ENCODE measurements around the gene OR1F1.
"Not testable (repeated sequence)": the region's sequence is repeated elsewhere in the genome, so short reads cannot be mapped to it uniquely, and the experiment has no call there.

The OR1F1 gene

DNA sequence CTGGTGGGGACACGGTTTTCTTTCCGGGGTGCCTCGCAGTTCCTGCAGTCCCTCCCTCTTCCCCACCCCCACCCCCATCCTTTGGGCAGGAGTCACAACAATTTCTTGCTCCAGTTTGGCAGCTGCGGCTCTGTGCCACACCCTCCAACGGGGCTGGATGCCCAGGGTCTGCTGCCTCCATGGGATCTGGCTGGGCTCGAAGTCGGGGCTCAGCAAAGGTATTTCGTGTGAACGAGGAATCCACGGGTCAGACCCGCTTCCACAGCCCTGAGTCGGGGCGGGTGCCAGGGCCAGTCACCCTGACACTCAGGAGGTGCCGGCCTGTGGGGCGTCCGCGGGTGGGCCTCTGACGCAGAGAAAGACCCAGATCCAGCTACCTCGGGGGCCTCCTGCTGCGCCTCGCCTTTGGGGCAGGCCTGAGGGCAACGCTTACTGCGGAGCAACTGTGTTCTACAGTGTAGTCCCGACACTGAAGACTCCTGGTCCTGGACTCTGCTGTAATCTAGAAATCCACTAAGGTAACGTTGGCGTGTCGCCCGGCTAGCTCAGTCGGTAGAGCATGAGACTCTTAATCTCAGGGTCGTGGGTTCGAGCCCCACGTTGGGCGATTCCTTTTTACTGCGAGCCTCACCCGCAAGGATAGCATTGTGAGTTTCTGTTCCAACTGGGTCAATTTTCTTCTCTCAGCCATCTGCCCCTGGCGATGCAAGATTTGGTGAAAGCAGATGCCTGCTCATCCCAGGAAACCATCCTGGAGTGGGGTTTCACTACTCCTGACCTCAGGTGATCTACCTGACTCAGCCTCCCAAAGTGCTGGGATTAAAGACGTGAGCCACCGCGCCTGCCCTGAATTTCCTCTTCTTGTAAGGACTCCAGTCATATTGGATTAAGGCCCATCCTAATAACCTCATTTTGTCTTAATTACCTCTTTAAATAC lies 12.6 kb upstream of the OR1F1 start:
- DNase-seq, result no peak

DNA sequence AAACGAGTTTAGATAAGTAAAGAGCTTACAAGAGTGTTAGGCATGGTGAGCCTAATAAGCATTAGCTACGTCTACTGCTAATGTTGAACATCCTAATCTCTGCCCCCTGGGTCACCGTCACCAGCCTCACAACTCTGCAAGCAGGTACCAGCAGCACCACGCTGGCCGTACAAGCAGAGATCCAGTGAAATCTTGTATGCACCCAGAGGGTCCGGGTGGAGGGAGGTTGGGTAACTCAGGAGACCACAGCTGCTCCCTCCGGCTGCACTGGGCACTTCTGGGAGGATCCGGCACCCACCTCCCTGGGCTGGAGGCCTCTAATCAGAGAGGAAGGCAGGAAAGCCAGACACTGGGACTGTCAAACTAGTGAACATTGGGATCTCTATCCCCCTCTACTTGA lies 8.4 kb upstream of the OR1F1 start:
- no peak for DNase-seq

DNA sequence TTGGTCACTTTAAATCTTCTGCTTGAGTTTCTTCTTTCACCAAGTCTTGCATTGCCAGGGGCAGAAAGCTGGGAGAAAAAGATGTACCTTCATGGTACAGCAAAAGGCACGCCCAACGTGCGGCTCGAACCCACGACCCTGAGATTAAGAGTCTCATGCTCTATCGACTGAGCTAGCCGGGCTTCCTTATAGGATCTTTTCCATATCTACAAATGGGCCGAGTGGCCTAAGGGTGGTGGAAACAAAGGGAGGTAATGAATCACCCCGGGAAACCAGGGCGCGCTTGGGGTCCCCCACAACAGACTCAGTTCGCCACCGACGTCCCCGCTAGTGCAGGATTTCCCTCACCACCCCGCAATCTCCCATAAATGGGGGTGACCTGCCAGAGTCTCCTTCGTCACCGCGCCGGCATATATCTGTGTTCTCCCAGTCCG lies 7.5 kb upstream of the OR1F1 start:
- no peak for DNase-seq

DNA sequence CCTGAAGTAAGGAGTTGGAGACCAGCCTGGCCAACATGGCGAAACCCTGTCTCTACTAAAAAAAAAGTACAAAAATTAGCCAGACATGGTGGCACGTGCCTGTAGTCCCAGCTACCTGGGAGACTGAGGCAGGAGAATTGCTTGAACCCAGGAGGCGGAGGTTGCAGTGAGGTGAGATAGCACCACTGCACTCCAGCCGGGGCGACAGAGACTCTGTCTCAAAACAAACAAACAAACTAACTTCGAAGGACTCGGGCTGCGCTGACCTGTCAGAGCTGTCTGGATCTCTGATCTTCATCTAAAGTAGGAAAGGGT lies 5.8 kb upstream of the OR1F1 start:
- DNase-seq, result not testable (repeated sequence)

DNA sequence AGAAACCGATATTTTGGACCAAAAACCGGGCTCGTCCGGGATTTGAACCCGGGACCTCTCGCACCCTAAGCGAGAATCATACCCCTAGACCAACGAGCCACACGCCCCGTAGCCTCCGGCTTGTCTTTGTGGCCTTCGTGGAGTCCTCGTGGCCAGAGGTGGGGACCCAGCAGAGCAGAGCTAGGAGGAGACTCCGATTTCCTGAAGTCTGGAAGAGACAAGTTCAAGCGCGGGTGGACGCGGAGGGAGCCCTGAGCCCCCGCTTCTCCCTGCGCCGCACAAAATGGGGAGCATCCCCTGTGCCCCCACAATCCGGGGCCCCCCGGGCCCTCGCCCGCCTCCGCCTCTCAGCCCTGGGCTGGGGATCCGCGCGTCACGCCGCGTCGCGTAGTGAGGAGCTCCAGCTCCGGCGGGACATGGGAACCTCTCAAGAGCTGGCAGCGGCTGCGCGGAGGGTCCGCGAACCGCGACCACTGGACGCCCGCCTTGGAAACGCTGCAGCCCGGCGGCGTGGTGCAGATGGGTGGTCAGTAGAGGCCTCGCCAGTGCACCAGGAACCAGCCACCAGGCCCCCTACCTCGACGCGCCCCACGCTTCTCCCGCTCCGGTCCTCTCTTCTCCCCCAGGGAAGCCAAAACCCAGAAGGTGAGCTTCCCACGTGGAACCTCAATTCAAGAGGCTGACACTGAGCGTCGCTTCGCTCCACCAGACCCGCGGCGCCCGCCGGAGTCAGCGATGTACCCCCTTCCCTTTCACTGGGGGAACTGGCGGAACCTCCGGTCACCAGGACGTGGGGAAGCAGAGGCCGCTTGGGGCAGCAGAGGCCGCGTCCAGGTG lies 5.2 kb upstream of the OR1F1 start:
- no peak for DNase-seq

DNA sequence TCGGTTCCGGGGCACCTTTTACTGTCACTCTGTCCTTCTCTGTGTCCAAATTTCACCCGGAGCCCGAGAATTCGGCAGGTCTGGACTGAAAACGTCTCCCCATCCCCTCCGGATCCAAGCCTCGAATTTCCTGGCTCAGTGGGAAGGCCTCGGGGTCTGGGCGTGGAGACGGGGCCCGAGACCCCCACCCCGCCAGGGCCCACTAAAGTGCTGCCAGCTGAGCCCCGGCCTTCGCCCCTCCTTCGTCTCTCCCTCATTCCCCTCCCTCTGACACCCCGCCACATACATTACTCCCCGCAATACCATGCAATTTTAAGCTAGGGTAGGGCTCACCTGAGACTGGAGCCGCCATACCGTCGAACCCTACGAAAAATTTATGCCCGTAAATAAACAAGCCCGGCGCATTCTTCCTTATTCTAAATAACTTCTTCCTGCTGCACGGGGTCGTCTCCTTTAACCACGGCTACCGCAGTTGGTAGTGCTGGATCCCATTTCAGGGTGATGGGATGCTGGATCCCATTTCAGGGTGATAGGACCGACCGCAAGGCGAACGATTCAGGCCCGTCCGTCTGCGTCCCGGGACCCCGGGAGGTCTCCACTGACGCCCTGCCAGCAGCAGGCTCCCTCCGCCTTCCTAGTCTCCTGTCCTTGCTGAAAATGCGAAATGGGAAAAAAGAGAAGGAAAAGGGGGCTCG lies 4.4 kb upstream of the OR1F1 start:
- no peak for DNase-seq

DNA sequence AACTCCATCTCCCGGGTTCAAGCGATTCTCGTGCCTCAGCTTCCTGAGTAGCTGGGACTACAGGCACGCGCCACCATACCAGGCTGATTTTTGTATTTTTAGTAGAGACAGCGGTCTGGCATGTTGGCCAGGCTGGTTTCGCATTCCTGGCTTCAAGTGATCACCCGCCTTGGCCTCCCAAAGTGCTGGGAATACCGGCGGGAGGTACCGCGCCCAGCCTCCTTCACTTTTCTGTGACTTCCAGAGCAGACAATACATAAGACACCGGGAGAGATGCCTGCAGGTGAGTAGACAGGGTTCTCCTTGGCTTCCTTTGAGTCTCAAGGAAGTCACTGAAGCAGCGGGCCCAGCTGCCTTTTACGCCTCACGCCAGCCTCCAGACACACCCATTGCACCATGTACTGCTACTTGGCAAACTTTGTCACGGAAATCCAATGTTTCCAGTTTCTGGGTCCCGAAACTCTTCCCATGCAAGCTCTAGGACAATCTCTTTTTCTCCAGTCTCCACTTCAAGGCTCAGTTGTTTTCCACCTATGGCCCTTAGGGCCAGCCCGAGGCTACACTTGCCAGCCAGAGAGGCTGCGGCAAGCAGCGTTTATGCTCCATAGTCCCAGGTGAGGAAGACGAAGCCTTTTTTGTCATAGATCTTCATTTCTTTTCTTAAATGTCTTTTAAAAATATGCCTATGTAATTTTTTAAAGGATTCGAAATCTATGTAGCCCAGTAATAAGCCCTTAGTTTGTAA lies 886 bp upstream of the OR1F1 start:
- no peak for DNase-seq

DNA sequence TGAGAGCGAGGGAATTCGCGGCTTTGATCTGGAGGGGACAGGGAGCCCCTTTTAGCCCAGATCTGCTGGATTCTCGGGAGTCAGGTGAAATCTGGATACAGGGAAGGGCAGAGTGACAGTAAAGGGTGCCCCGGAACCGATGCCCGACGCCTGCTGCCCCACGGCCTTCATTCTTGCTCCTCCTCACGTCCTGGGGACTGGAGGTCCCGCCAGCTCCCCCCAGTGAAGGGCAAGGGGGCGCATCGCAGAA lies 596 bp downstream of the OR1F1 start:
- no peak for DNase-seq

DNA sequence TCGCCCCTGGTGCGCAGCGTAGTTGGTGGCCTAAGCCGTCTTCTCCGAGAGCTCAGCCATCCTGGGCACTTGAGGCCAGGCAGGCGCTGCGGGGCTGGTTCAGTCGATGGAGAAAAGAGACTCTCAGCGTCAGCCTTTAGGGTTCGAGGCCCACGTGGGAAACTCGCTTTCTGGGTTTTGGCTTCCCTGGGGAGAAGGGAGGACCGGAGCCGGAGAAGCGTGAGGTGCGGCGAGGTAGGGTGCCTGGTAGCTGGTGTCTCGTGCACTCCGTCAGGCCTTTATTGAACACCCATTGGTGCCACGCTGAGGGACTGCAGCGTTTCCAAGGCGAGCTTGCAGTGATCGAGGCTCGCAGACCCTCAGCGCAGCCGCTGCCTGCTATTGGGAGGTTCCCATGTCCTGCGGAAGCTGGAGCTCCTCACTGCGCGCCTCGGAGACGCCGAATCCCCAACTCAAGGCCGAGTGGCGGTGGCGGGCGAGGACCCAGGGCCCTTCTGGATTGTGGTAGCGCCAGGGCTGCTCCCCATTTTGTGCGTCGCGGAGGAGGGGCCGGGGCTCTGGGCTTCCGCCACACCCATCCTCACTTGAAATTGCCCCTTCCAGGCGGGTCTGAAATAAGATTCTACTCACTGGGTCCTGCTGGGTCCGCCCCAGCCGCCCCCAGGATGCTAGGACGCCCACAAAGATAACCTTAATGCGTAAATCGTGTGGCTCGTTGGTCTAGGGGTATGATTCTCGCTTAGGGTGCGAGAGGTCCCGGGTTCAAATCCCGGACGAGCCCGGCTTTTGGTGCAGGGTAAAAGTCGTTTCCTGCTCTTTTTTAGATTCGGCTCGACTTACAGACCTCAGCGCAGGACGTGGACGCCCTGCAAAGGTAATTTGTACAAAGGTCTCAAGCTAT lies 1.2 kb downstream of the OR1F1 start:
- no peak for DNase-seq

DNA sequence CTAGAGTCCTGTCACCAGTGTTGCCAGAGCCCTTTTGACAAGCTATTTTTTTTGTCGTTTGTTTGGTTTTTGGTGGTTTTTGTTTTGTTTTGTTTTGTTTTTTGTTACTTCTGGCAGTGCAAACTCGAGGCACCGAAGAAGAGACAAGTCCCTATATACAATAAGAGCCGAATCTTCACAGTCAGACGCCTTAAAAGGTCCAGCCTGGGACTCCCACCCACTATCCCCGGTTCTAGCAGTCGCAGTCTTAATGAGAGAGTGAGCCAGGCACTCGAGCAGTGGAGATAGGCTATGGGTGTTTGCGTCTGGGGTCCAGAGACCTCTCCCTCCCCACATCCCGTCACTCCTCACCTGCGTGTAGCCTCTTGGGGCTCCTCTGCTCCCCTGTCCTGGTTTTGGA lies 1.9 kb downstream of the OR1F1 start:
- no peak for DNase-seq

DNA sequence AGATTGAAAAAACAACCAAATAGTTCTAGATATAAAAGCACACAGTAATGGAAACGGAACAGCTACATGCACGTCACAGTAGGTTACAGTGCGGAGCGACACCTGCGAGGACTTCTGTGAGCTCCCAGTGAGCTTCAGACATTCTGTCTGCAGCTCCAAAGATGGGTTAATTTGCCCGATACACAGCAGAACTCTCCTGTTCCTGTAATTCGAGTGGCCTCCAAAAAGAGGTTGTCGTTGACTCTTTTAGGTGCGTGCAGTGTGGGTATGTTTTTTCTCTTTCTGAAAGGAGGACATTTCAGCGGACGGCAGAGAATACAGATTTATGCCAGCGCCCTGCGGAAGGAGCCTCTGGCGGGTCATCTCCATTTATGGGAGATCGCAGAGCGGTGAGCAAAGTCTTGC lies 2.9 kb downstream of the OR1F1 start:
- DNase-seq, result no peak

DNA sequence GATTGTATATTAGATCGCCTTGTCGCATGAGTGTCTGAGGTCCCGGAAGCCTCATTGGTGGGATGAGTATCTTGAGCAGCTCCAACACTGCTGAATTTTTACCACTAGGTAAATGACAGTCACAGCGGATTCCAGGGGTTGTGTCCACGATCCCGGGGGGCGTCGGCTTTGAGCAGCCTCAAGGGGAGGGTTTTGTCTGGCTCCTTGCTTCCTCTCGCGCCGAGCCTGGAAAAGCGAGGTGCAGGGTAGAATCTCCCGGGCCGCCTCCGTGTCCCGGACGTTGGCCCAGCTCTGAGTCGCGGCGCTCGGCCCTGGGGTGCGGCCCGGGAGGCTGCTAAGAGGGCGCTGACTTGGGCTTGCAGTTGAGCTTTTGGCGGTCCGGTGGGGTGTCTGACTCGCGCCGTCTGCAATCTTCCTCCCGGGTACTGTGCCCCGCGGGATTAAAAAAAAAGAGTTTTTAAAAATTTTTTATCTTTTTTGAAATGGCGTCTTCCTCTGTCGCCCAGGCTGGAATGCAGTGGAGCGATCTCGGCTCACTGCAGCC lies 4.5 kb downstream of the OR1F1 start:
- no peak for DNase-seq

DNA sequence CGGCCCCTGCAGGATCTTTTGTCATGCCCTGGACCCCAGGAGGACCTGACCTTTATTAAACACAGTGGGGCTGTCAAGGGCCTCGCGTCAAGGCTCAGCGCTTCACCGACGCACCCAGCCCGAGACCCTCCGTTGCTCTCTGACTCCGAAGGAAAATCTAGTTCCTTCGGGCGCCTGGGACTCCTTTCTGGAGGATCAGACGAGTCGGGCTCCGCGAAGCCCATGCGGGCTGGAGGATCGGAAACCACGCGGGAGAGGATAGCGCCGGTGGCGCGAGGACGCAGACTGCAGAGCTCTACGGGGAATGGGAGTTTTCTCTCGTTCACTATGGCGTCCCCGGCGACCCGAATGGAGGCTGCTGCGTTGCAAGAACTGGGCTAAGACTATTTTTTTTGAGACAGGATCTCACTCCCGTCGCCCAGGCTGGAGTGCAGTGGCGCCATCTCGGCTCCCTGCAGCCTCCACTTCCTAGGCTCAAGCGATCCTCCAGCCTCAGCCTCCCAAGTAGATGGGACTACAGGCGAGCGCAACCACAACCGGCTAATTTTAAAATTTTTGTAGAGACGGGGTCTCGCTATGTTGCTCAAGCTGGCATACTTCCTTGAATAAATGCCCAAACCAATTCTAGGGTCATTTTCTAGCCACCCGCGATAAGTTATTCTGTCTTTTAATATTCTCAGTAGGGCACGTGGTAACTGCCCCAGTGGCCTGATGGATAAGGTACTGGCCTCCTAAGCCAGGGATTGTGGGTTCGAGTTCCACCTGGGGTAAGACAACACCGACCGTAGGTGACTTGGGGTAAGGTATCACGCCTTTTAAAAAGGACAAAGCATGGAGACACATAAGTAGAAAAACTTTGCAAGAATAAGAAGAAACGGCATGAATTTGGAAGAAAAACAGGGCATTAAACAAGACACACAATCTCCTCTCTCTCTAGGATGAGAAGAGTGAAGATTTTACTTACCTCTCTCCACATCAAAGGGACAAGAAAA lies 5.5 kb downstream of the OR1F1 start:
- no peak for DNase-seq

DNA sequence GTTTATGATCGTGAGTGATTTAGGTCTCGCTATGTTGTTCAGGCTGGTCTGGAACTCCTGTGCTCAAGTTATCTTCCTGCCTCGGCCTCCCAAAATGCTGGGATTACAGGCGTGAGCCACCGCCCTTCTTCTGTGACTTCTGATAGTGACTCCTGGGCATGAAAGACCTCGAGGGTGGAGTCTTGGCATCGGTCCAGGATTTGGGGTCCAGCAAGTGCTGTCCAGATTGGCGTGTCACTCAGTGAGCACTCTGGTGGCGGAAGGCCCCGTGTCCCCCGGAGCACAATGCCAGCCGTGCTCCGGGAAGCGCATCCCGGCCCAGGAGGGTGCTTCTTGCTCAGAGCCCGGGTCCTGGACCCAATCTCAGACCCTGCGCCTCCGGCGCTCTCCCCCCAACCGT lies 6.8 kb downstream of the OR1F1 start:
- DNase-seq, result no peak

DNA sequence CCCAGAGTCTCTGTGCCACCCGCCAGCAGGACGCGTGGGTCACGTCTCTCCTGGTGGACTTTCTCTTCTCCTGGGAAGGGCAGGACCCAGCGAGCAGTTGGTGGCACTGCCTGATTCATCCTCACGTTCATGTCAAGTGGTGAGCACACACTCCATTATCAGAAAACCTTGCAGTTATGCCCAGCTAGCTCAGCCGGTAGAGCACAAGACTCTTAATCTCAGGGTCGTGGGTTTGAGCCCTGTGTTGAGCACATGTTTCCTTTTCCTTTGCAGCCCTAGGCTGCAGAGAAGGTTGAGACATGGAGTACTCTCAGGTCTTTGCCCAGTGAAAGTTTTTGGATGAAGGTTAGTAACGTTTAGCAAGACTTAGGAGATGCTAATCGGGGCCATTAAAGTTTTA lies 8.0 kb downstream of the OR1F1 start:
- no peak for DNase-seq

DNA sequence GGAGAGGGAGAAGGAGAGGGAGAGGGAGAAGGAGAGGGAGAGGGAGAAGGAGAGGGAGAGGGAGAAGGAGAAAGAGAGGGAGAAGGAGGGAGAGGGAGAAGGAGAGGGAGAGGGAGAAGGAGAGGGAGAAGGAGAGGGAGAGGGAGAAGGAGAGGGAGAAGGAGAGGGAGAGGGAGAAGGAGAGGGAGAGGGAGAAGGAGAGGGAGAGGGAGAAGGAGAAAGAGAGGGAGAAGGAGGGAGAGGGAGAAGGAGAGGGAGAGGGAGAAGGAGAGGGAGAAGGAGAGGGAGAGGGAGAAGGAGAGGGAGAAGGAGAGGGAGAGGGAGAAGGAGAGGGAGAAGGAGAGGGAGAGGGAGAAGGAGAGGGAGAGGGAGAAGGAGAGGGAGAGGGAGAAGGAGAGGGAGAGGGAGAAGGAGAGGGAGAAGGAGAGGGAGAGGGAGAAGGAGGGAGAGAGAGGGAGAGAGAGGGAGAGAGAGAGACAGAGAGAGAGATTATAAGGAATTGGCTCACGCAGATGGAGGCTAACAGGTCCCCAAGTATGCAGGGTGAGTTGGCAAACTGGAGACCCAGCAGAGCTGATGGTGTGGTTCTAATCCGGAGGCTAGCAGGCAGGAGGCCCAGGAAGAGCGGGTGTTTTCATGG lies 9.8 kb downstream of the OR1F1 start:
- not testable (repeated sequence) for DNase-seq

DNA sequence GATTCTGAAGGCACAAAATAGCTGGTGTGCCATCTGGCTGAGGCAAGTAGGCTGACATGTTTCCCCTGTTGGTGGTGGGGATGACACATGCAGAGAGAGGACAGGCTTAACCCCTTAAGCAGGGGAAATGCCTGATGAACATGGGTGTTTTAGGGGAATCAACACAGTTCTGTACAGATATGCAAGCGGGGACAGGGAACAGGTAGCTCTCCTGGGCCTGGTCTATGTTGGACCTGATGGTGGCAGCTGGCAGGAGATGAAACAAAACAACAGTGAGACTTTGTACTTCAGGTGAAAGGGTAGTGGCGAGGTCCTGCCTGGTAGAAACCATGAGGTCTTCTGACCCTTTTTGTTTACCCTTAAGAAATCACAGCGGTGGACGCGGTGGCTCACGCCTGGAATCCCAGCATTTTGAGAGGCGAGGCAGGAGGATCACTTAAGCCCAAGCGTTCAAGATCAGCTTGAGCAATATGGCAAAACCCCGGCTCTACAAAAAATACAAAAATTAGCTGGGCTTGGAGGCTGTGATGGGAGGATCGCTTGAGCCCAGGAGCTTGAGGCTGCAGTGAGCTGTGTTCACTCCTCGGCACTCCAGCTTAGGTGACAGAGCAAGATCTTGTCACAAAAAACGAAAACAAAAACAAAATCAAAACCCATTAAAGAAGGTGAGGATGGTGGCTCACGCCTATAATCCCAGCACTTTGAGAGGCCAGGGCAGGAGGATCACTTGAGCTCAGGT lies 10.5 kb downstream of the OR1F1 start:
- DNase-seq, result no peak

DNA sequence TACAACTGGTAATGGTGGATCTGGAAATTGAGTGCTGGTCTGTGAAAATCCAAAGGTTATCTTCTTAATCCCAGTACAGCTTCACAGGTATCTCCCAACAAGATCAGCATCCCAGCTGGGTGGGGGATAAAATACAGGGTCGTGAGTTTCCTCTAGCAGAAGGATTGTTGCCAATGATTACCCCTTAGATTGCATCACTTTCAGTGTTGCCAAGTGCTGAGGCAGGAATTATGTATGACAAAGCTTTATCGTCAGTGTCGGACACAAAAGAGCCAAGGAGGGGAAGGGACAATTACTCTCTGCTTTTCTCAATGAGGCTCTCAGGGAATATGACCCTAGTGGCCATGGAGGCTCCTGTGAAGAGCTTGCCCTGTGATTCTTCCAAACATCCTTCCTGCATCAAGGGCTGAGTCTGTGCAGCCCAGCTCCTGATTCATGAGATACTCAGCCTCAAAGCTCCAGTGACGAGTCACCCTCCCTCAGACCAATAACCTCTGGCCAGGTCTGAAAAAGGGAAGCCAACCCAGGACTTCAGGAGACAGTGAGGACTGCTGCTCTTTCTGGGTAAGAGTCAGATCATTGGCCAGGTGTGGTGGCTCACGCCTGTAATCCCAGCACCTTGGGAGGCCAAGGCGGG lies 15.0 kb downstream of the OR1F1 start:
- DNase-seq, result no peak

DNA sequence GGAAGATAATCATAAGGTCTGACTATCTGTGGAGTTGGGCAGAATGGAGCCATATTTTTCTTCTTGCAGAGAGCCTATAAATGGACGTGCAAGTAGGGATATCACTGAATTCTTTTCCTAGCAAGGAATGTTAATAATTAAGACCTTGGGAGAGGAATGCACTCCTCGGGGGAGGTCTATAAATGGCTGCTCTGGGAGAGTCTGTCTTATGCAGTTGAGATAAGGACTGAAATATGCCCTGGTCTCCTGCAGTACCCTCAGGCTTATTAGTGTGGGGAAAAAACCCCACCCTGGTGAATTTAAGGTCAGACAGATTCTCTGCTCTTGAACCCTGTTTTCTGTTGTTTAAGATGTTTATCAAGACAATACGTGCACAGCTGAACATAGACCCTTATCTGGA lies 17.9 kb downstream of the OR1F1 start:
- not testable (repeated sequence) for DNase-seq
